Activated B cell treated with CpG ODN at 0.5 μM for 24 hours (primary cell): Measurements from ENCODE around the gene BCL2L13. TPM values are rescaled to one million over a fixed set of nuclear protein-coding genes. Genes with fewer than 3 reads are reported as not detected.
A peak's percentile ranks its signal among the peaks of the same experiment; 100 is the strongest.

Experiments used
- ATAC-seq: fragments of 200-7000 bp; cut with Tn5 transposase; one replicate; pipeline ENCODE4 v1.10.0; 2021; ENCODE audit warnings: low read depth, mild to moderate bottlenecking, moderate library complexity
- CTCF ChIA-PET: fragments of 350-600 bp; sonication (Branson Sonifier 250); formaldehyde crosslinking; loops from one replicate; lab custom pipeline; 2021; ENCODE audit warnings: antibody characterized with exemption; lab: Charles Lee
- POLR2A ChIA-PET: fragments of 350-600 bp; sonication (Branson Sonifier 250); formaldehyde crosslinking; loops from one replicate; lab custom pipeline; 2021; ENCODE audit warnings: antibody characterized with exemption; lab: Charles Lee
- DNase-seq: peaks from one replicate; pipeline ENCODE4 v3.0.0; 2022
- H3K27ac Mint-ChIP-seq: one replicate; pipeline ENCODE4 v1.8.0; 2020; ENCODE audit warnings: mixed read lengths
- H3K27me3 Mint-ChIP-seq: one replicate; pipeline ENCODE4 v1.8.0; 2021; ENCODE audit warnings: mixed read lengths
- H3K36me3 Mint-ChIP-seq: one replicate; pipeline ENCODE4 v1.8.0; 2021; ENCODE audit warnings: low read depth, mixed read lengths
- H3K4me1 Mint-ChIP-seq: one replicate; pipeline ENCODE4 v1.8.0; 2021; ENCODE audit warnings: mixed read lengths
- H3K4me3 Mint-ChIP-seq: one replicate; pipeline ENCODE4 v1.8.0; 2020; ENCODE audit warnings: mild to moderate bottlenecking, mixed read lengths
- H3K9me3 Mint-ChIP-seq: one replicate; pipeline ENCODE4 v1.8.0; 2020; ENCODE audit warnings: mixed read lengths
- CTCF ChIP-seq: fragments of 200-600 bp; IDR thresholded peaks from one replicate; pipeline ENCODE4 v1.8.0; 2022; ENCODE audit warnings: antibody characterized with exemption, mild to moderate bottlenecking
- intact Hi-C: fragments of 100-400 bp; cut with micrococcal nuclease; formaldehyde crosslinking; loops from one replicate; pipeline ENCODE4 v1.15.1; 2024
- total RNA-seq: library from RNA; stranded (reverse); gene quantifications from 2 replicates; pipeline ENCODE4 v1.2.3, GENCODE V29; 2022

BCL2L13 gene
- total RNA-seq, 1 donor from 2014 or later: 38.7 TPM

- Mint-ChIP-seq H3K27me3 (no peaks in the 10 kb centered on the region), H3K9me3 (no peaks in the 10 kb centered on the region), H3K27ac (peak overlapping the region; percentile 96), H3K36me3 (peaks cover 15% of the 10 kb centered on the region), H3K4me3 (peak overlapping the region; percentile 70), H3K4me1 (peaks cover 84% of the 10 kb centered on the region)
- no peak for TF ChIP-seq CTCF
- ChIA-PET CTCF (no interaction called here), POLR2A (interaction anchor here (0.5 to 11.5 kb wide), 5 partner anchors 12 to 286 kb away, joined by 4 to 581 read pairs (median 4); no protein-coding TSS in a partner anchor)
- ATAC-seq (no peak), DNase-seq (peak; percentile 15)
- intact Hi-C loops: no loop called here
Observed at GRCh38 chr22:17774926-17775685, 136.5 kb downstream of the BCL2L13 start.

DNA sequence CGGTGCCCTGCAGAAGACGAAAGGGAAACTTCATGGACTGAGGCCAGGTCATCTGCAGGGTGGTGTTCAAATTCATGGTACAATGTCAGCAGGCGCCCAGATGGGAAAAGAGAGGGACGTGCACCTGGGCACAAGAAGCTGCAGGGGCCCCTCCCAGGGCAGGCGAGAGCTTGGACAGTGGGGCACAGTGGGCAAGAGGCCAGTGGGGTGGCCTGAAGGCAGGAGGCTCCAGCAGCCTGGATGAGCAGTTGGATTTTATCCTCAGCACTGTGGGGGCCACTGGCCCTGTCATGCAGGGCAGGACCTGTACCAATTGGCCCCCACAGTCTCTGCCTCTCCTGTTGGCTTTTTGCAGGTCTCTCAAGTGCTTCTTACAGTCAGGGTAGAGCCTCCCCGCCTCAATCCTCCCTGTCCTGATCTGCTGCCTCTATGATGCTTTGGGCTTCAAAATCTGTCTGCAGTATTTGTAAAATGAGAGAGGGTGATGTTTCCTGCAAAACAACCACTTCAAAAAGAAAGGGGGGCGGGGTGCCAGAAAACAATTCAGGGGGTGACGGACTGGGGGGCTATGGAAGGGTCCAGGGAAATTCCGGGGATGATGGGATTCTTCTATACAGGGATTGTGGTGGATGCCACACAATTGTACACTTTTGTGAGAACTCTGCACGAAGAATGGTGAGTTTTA is 137.4 kb downstream of the BCL2L13 start:
- ChIA-PET POLR2A (interaction anchor here (0.7 to 11.5 kb wide), 4 partner anchors 10 to 172 kb away, joined by 16 to 581 read pairs (median 46); no protein-coding TSS in a partner anchor), CTCF (interaction anchor here (1.5 kb wide), 1 partner anchor 9 kb away, joined by 5 read pairs; no protein-coding TSS in a partner anchor)
- H3K9me3 Mint-ChIP-seq: no peaks in the 10 kb centered on the region
- ATAC-seq (no peak), DNase-seq (peak; percentile 14)
- intact Hi-C loops: loop anchor here (2.0 kb wide), 2 partner anchors 15 to 181 kb away; no protein-coding TSS in a partner anchor
- peaks cover 13% of the 10 kb centered on the region for H3K36me3 Mint-ChIP-seq
- H3K27me3 Mint-ChIP-seq: no peaks in the 10 kb centered on the region
- H3K27ac Mint-ChIP-seq: peak overlapping the region; percentile 96
- H3K4me1 Mint-ChIP-seq: peaks cover 84% of the 10 kb centered on the region
- TF ChIP-seq CTCF: no peak
- peak overlapping the region; percentile 91 for H3K4me3 Mint-ChIP-seq

- TF ChIP-seq CTCF: no peak
- CTCF ChIA-PET: interaction anchor here (1.5 kb wide), 1 partner anchor 8 kb away, joined by 5 read pairs; no protein-coding TSS in a partner anchor
- no peaks in the 10 kb centered on the region for H3K27me3 Mint-ChIP-seq
- POLR2A ChIA-PET: interaction anchor here (0.7 to 11.5 kb wide), 11 partner anchors 8 to 301 kb away, joined by 3 to 581 read pairs (median 5); partner anchors contain the start of genes BCL2L13 and PEX26
- ATAC-seq (peak; percentile 22), DNase-seq (peak; percentile 44)
- no peaks in the 10 kb centered on the region for H3K9me3 Mint-ChIP-seq
- peak overlapping the region; percentile 96 for H3K27ac Mint-ChIP-seq
- peak overlapping the region; percentile 91 for H3K4me3 Mint-ChIP-seq
- H3K36me3 Mint-ChIP-seq: peaks cover 10% of the 10 kb centered on the region
- intact Hi-C loops: loop anchor here (2.0 kb wide), 2 partner anchors 16 to 182 kb away; no protein-coding TSS in a partner anchor
- peaks cover 84% of the 10 kb centered on the region for H3K4me1 Mint-ChIP-seq
Observed at GRCh38 chr22:17777005-17777716, 138.6 kb downstream of the BCL2L13 start.

DNA sequence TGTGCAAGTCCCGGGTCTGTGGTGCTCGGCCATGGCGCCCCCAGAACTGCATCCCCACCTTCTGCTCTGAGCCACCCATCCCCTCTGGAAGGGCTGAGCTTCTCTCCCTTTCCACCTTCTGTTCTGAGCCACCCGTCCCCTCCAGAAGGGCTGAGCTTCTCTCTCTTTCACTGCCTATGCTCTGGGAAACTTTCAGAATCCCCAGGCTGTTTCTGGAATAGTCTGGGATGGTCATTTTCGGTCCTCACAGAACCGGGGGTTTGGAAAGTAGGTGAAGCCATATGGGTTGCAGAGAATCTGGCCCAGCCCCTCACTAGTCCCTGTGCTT is 139.1 kb downstream of the BCL2L13 start:
- CTCF ChIA-PET: no interaction called here
- intact Hi-C loops: loop anchor here (2.0 kb wide), 2 partner anchors 17 to 183 kb away; no protein-coding TSS in a partner anchor
- Mint-ChIP-seq H3K4me1 (peaks cover 82% of the 10 kb centered on the region), H3K9me3 (no peaks in the 10 kb centered on the region), H3K27ac (peak overlapping the region; percentile 96), H3K4me3 (peak overlapping the region; percentile 91), H3K27me3 (no peaks in the 10 kb centered on the region), H3K36me3 (peaks cover 10% of the 10 kb centered on the region)
- TF ChIP-seq CTCF: no peak
- POLR2A ChIA-PET: interaction anchor here (1.6 to 11.5 kb wide), 6 partner anchors 8 to 183 kb away, joined by 4 to 581 read pairs (median 8); partner anchors contain the start of gene BCL2L13
- ATAC-seq: no peak
- no peak for DNase-seq
